H9 (cell line): ENCODE results near the gene NEUROG1. TPM values are rescaled to one million over a fixed set of nuclear protein-coding genes. Genes with fewer than 3 reads are reported as not detected.

ENCODE experiments used
- DNase-seq: peaks from one replicate; pipeline ENCODE4 v3.0.0-alpha.2; 2017
- H2AFZ ChIP-seq: one replicate; pipeline ENCODE4 v1.6.1; 2013; ENCODE audit warnings: mild to moderate bottlenecking, low read length, control low read depth, moderate library complexity
- H2AK5ac ChIP-seq: 2 replicates; pipeline ENCODE4 v1.6.1; 2013; ENCODE audit warnings: low read length, control low read depth, mixed read lengths; ENCODE audit not compliant: insufficient read length
- H2BK120ac ChIP-seq: one replicate; pipeline ENCODE4 v1.6.1; 2013; ENCODE audit warnings: low read depth, mild to moderate bottlenecking, low read length, control low read depth, inconsistent platforms; ENCODE audit not compliant: poor library complexity, severe bottlenecking
- H2BK12ac ChIP-seq: 2 replicates; pipeline ENCODE4 v1.6.1; 2013; ENCODE audit warnings: low read length, control low read depth, mixed read lengths, low read depth; ENCODE audit not compliant: insufficient read length
- H2BK15ac ChIP-seq: 2 replicates; pipeline ENCODE4 v1.6.1; 2013; ENCODE audit warnings: low read depth, low read length, control low read depth
- H2BK20ac ChIP-seq: one replicate; pipeline ENCODE4 v1.6.1; 2013; ENCODE audit warnings: low read depth, mild to moderate bottlenecking, low read length, control low read depth, inconsistent platforms; ENCODE audit not compliant: poor library complexity, severe bottlenecking
- H2BK5ac ChIP-seq: 2 replicates; pipeline ENCODE4 v1.6.1; 2013; ENCODE audit warnings: low read length, control low read depth, mixed read lengths; ENCODE audit not compliant: insufficient read length
- H3K14ac ChIP-seq: 2 replicates; pipeline ENCODE4 v1.6.1; 2013; ENCODE audit warnings: low read length, control low read depth; ENCODE audit not compliant: insufficient read depth
- H3K18ac ChIP-seq: 2 replicates; pipeline ENCODE4 v1.6.1; 2013; ENCODE audit warnings: low read depth, mild to moderate bottlenecking, mixed read lengths, low read length, control low read depth; ENCODE audit not compliant: insufficient read length
- H3K23ac ChIP-seq: 2 replicates; pipeline ENCODE4 v1.6.1; 2013; ENCODE audit warnings: low read length, control low read depth, mixed read lengths, low read depth; ENCODE audit not compliant: insufficient read length
- H3K23me2 ChIP-seq: 2 replicates; pipeline ENCODE4 v1.6.1; 2013; ENCODE audit warnings: low read depth, mild to moderate bottlenecking, mixed read lengths, low read length, control low read depth; ENCODE audit not compliant: insufficient read length, poor library complexity, severe bottlenecking
- H3K27ac ChIP-seq: 2 replicates; pipeline ENCODE4 v1.5.1; 2013; ENCODE audit warnings: low read length, control low read depth, mixed read lengths, low read depth; ENCODE audit not compliant: insufficient read length
- H3K27me3 ChIP-seq: 2 replicates; pipeline ENCODE4 v1.6.1; 2013; ENCODE audit warnings: low read length, control low read depth, inconsistent platforms; ENCODE audit not compliant: insufficient read depth
- H3K4ac ChIP-seq: 2 replicates; pipeline ENCODE4 v1.6.1; 2013; ENCODE audit warnings: low read depth, mild to moderate bottlenecking, control low read depth, inconsistent platforms, low read length, moderate library complexity
- H3K4me1 ChIP-seq: 2 replicates; pipeline ENCODE4 v1.6.1; 2013; ENCODE audit warnings: low read length, control low read depth, inconsistent platforms; ENCODE audit not compliant: insufficient read depth
- H3K4me2 ChIP-seq: 2 replicates; pipeline ENCODE4 v1.6.1; 2013; ENCODE audit warnings: low read length, control low read depth, mixed read lengths; ENCODE audit not compliant: insufficient read length, insufficient read depth
- H3K56ac ChIP-seq: 2 replicates; pipeline ENCODE4 v1.6.1; 2013; ENCODE audit warnings: low read depth, mild to moderate bottlenecking, mixed read lengths, low read length, control low read depth; ENCODE audit not compliant: insufficient read length
- H3K79me1 ChIP-seq: 2 replicates; pipeline ENCODE4 v1.6.1; 2013; ENCODE audit warnings: low read depth, mild to moderate bottlenecking, moderate library complexity, low read length, control low read depth, inconsistent platforms; ENCODE audit not compliant: insufficient read depth, poor library complexity, severe bottlenecking
- H3K79me2 ChIP-seq: 2 replicates; pipeline ENCODE4 v1.6.1; 2013; ENCODE audit warnings: low read length, control low read depth, inconsistent platforms; ENCODE audit not compliant: insufficient read depth
- H3K9ac ChIP-seq: 2 replicates; pipeline ENCODE4 v1.6.1; 2013; ENCODE audit warnings: low read length, control low read depth, mixed read lengths; ENCODE audit not compliant: insufficient read length; ENCODE audit errors: extremely low read depth
- H3K9me3 ChIP-seq: one replicate; pipeline ENCODE4 v1.6.1; 2013; ENCODE audit warnings: low read depth, low read length, inconsistent platforms; ENCODE audit not compliant: control insufficient read depth
- H3T11ph ChIP-seq: one replicate; pipeline ENCODE4 v1.6.1; 2013; ENCODE audit warnings: mild to moderate bottlenecking, low read length, control low read depth, inconsistent platforms
- H4K20me1 ChIP-seq: one replicate; pipeline ENCODE4 v1.6.1; 2013; ENCODE audit not compliant: control insufficient read depth, insufficient read length, insufficient read depth
- H4K5ac ChIP-seq: 2 replicates; pipeline ENCODE4 v1.6.1; 2013; ENCODE audit warnings: low read depth, mild to moderate bottlenecking, mixed read lengths, low read length, control low read depth; ENCODE audit not compliant: insufficient read length
- H4K8ac ChIP-seq: replicated peaks from 2 replicates; pipeline ENCODE4 v1.6.1; 2013; ENCODE audit warnings: low read length, control low read depth, mixed read lengths, low read depth; ENCODE audit not compliant: insufficient read length
- H4K91ac ChIP-seq: 2 replicates; pipeline ENCODE4 v1.6.1; 2013; ENCODE audit warnings: low read depth, mild to moderate bottlenecking, moderate library complexity, mixed read lengths, low read length, control low read depth; ENCODE audit not compliant: insufficient read length
- H3K27ac Mint-ChIP-seq, 3 experiments: 2 replicates in 2 of 3; 3 replicates in 1 of 3; pipeline ENCODE4 v1.8.0; 2020 to 2021; ENCODE audit warnings: mixed read lengths in 3 of 3, mild to moderate bottlenecking in 1 of 3, moderate library complexity in 1 of 3
- H3K27me3 Mint-ChIP-seq: 2 replicates; pipeline ENCODE4 v1.8.0; 2021; ENCODE audit warnings: low read depth, mild to moderate bottlenecking, moderate library complexity, mixed read lengths
- H3K36me3 Mint-ChIP-seq, 3 experiments: 2 replicates in 2 of 3; 3 replicates in 1 of 3; pipeline ENCODE4 v1.8.0; 2020 to 2021; ENCODE audit warnings: low read depth in 3 of 3, mixed read lengths in 3 of 3; ENCODE audit not compliant: insufficient read depth in 1 of 3
- H3K4me1 Mint-ChIP-seq, 2 experiments: 2 replicates each; pipeline ENCODE4 v1.8.0; 2020; ENCODE audit warnings: mixed read lengths in 2 of 2
- H3K4me3 Mint-ChIP-seq, 2 experiments: 2 replicates in 1 of 2; 3 replicates in 1 of 2; pipeline ENCODE4 v1.8.0; 2020 to 2021; ENCODE audit warnings: mild to moderate bottlenecking in 2 of 2, mixed read lengths in 2 of 2, moderate library complexity in 1 of 2
- H3K9me3 Mint-ChIP-seq, 2 experiments: 2 replicates in 1 of 2; 3 replicates in 1 of 2; pipeline ENCODE4 v1.8.0; 2020; ENCODE audit warnings: mild to moderate bottlenecking in 2 of 2, mixed read lengths in 2 of 2, moderate library complexity in 1 of 2
- WGBS: extraction: QIAGEN DNeasy Blood & Tissue Kit; methylation state at CpG from one replicate; pipeline ENCODE4 v1.1.7; 2013; ENCODE audit warnings: missing lambda C conversion rate, low lambda C conversion rate, mixed read lengths; ENCODE audit not compliant: insufficient read length; ENCODE audit errors: extremely low coverage; 5-methylcytosine and 5-hydroxymethylcytosine counted together
- total RNA-seq: library from RNA; stranded (reverse); gene quantifications from 2 replicates; pipeline ENCODE4 v1.2.1, GENCODE V29; 2021
- TF ChIP-seq, protein P1 (sequence below): fragments of 200-600 bp; sonication (generic); conservative IDR thresholded peaks from 3 replicates; pipeline ENCODE4 v1.8.0; 2021; ENCODE audit warnings: antibody characterized with exemption, mild to moderate bottlenecking

The NEUROG1 gene
- total RNA-seq, 1 experiment from 2014 or later, result not detected

DNA sequence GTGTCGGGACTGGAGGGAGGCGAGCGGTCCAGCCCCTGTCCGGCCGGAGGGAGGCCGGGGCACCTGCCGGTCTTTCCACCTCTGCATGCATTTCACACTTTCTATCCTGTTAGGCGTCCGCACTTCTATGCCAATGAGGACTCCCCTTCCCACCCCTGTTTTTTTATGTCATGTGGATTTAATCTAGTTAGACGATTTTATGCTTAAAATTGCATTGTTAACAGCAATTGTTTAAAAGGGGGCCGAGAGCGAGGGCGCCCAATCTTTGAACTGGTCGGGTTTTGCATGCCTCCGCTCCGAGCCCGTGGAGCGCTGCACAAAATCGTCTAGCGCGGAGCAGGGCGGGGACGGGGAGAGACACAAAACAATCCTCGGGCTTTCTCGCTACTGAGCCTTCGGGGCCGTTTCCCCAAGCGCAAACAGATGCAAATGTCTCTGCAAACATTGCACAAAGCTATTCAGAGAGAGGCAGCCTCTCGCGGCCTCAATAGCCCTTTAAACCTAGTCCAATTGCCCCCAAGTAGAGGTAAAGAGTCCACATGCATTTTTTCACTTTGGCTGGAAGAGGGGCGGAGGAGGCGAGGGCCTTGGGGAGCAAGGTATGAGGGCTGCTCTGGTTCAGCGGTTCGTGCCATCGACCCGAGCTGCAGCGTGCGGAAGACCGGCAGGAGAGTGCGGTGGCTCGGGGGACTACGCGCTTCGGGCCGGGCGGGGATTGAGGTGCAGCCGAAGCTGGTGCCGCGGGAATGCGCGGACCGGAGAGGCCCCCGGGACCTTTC, 46.1 kb downstream of the NEUROG1 start:
- WGBS, result no CpG with 5 or more reads among the region's 53 CpGs
- Histone ChIP-seq H2BK12ac (no peak overlapping the region), H3K18ac (no peak overlapping the region), H3K27me3 (peaks cover 90% of the 10 kb centered on the region), H4K20me1 (no peaks in the 10 kb centered on the region), H3K23me2 (peaks cover 24% of the 10 kb centered on the region), H4K8ac (no peak overlapping the region), H3K79me1 (no peaks in the 10 kb centered on the region), H3K9me3 (no peaks in the 10 kb centered on the region), H3K23ac (no peak overlapping the region), H3K4me2 (peak overlapping the region; percentile 46), H4K91ac (no peak overlapping the region), H2AFZ (no peak overlapping the region), H3K14ac (no peak overlapping the region; the same call in 1 of the 2 replicates), H2BK15ac (no peak overlapping the region), H4K5ac (no peak overlapping the region), H2BK120ac (no peak overlapping the region), H3K56ac (no peak overlapping the region), H3K9ac (no peak overlapping the region), H2BK5ac (no peak overlapping the region), H3T11ph (no peak overlapping the region), H2BK20ac (no peak overlapping the region), H3K4me1 (peaks cover 2% of the 10 kb centered on the region; the same call in 1 of the 2 replicates), H3K4ac (no peak overlapping the region), H3K27ac (no peak overlapping the region), H3K79me2 (no peaks in the 10 kb centered on the region), H2AK5ac (no peak overlapping the region)
- Mint-ChIP-seq H3K4me1 (peaks cover 48 to 64% of the 10 kb centered on the region in 2 experiments), H3K4me3 (peak overlapping the region; percentile 52 to 84), H3K36me3 (0 out of 7 replicates have a peak, but pooled peaks cover 0 to 2% (median 0%) of the 10 kb centered on the region in 3 experiments), H3K27ac (no peak overlapping the region), H3K9me3 (peaks cover 2 to 3% of the 10 kb centered on the region in 2 experiments; a peak in 1 of 5 replicates), H3K27me3 (no peaks in the 10 kb centered on the region)
- TF ChIP-seq, protein P1, sequence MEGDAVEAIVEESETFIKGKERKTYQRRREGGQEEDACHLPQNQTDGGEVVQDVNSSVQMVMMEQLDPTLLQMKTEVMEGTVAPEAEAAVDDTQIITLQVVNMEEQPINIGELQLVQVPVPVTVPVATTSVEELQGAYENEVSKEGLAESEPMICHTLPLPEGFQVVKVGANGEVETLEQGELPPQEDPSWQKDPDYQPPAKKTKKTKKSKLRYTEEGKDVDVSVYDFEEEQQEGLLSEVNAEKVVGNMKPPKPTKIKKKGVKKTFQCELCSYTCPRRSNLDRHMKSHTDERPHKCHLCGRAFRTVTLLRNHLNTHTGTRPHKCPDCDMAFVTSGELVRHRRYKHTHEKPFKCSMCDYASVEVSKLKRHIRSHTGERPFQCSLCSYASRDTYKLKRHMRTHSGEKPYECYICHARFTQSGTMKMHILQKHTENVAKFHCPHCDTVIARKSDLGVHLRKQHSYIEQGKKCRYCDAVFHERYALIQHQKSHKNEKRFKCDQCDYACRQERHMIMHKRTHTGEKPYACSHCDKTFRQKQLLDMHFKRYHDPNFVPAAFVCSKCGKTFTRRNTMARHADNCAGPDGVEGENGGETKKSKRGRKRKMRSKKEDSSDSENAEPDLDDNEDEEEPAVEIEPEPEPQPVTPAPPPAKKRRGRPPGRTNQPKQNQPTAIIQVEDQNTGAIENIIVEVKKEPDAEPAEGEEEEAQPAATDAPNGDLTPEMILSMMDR, result no peak
- peak; percentile 59 for DNase-seq
